Measurements from ENCODE around the gene MRTFA. TPM values are rescaled to one million over a fixed set of nuclear protein-coding genes. Genes with fewer than 3 reads are reported as not detected.

MRTFA gene
- total RNA-seq, 3 donors from 2014 or later: 32.4 to 45.3 (median 35.0) TPM

- Histone ChIP-seq H3K4me1 (ENCODE audit: low read depth) (peaks cover 6% of the 10 kb centered on the region), H3K9me3 (no peaks in the 10 kb centered on the region), H3K4me3 (no peak overlapping the region), H3K36me3 (ENCODE audit: low read depth) (no peaks in the 10 kb centered on the region)
- DNase-seq (no peak), ATAC-seq (no peak)
- no peak for TF ChIP-seq CTCF (IDR thresholded peaks at IDR 0.05)
- intact Hi-C loops (cut with DNase I, micrococcal nuclease): no loop called here
These were observed 11.7 kb downstream of the MRTFA start for GRCh38 chr22:40624770-40625169.

DNA sequence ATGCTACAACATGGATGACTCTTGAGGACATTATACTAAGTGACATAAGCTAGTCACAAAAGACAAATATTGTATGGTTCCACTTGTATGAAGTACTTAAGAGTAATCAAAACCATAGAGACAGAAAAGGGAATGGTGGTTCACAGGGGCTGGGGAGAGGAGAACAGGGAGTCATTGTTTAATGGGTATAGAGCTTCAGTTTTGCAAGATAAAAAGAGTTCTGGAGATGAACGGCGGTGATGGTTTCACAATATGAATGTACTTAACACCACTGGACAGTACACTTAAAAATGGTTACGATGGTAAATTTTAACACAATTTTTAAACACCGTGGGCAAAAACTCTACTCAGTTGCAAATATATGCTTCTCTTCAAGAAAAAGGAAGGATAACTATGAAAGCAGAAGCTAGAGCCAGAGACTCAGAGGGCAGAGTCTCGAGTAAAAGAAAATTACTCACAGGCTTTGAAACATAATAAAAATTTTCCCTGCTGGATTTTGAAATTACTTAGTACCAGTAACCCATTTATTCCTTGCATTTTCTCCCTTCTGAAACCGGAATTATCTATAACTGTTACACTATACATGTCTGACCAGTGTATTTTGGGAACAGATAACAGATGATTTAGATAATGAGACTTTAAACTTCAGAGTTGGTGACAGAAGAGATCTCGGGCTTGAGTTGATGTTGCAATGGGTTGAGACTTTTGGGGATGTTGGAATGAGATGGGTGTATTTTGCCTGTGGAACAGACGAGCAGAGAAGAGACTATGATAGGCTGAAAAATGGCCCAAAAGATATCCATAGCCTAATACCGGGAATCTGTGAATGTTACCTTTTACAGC, 15.0 kb downstream of the MRTFA start:
- ATAC-seq (no peak), DNase-seq (no peak)
- peaks cover 2% of the 10 kb centered on the region for H3K4me1 ChIP-seq (ENCODE audit: low read depth)
- H3K4me3 ChIP-seq: no peak overlapping the region
- no peaks in the 10 kb centered on the region for H3K9me3 ChIP-seq
- H3K36me3 ChIP-seq (ENCODE audit: low read depth): no peaks in the 10 kb centered on the region
- TF ChIP-seq CTCF (IDR thresholded peaks at IDR 0.05): no peak
- intact Hi-C loops (cut with DNase I, micrococcal nuclease): no loop called here

- Histone ChIP-seq H3K4me1 (ENCODE audit: low read depth) (peaks cover 2% of the 10 kb centered on the region), H3K4me3 (no peak overlapping the region), H3K9me3 (no peaks in the 10 kb centered on the region), H3K36me3 (ENCODE audit: low read depth) (no peaks in the 10 kb centered on the region)
- DNase-seq (no peak), ATAC-seq (no peak)
- no peak for TF ChIP-seq CTCF (IDR thresholded peaks at IDR 0.05)
- intact Hi-C loops (cut with DNase I, micrococcal nuclease): no loop called here
These were observed 16.0 kb downstream of the MRTFA start for GRCh38 chr22:40620464-40621046.

- no peak for TF ChIP-seq CTCF (IDR thresholded peaks at IDR 0.05)
- Histone ChIP-seq H3K4me3 (no peak overlapping the region), H3K36me3 (ENCODE audit: low read depth) (no peaks in the 10 kb centered on the region), H3K9me3 (no peaks in the 10 kb centered on the region), H3K4me1 (ENCODE audit: low read depth) (no peaks in the 10 kb centered on the region)
- ATAC-seq (no peak), DNase-seq (no peak)
- intact Hi-C loops (cut with DNase I, micrococcal nuclease): no loop called here
These were observed 18.1 kb downstream of the MRTFA start for GRCh38 chr22:40618400-40618799.

DNA sequence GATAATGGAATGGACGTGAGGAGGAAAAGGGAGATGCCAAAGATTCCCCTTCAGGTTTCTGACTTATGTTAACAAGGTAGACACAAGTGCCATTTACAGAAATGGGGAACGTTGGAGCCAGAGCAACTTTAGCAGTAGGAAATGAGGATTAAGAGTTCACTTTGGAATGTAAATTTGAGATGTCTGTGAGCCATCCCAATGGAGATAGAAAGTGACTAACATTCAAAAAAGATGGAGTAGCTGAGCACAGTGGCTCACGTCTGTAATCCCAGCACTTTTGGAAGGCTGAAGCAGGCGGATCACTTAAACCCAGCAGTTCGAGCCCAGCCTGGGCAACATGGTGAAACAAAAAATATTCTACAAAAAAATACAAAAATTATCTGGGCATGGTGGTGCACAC, 19.9 kb downstream of the MRTFA start:
- H3K9me3 ChIP-seq: no peaks in the 10 kb centered on the region
- DNase-seq (no peak), ATAC-seq (no peak)
- TF ChIP-seq CTCF (IDR thresholded peaks at IDR 0.05): no peak
- H3K4me3 ChIP-seq: no peak overlapping the region
- H3K36me3 ChIP-seq (ENCODE audit: low read depth): no peaks in the 10 kb centered on the region
- intact Hi-C loops (cut with DNase I, micrococcal nuclease): no loop called here
- no peaks in the 10 kb centered on the region for H3K4me1 ChIP-seq (ENCODE audit: low read depth)

Measured in mucosa of descending colon (tissue), 3 donors.